MM.1S (cell line): ENCODE measurements around the gene PCYOX1L.

Experiments used
- CTCF ChIP-seq: fragments of 300-600 bp; sonication (generic); IDR thresholded peaks from 2 replicates; pipeline ENCODE4 v1.5.1; 2016; ENCODE audit warnings: antibody characterized with exemption, low read length, mixed read lengths
- EZH2 ChIP-seq: fragments of 300-600 bp; sonication (generic); optimal IDR thresholded peaks from 2 replicates; pipeline ENCODE3; 2017; ENCODE audit warnings: low read depth, mild to moderate bottlenecking, antibody characterized with exemption, low read length, mixed read lengths

GRCh38 chr5:149362541-149362940, 4.7 kb downstream of the PCYOX1L start:
- TF ChIP-seq CTCF: no peak
- TF ChIP-seq EZH2: no peak
